ENCODE data around the gene TEX264. TPM values are rescaled to one million over a fixed set of nuclear protein-coding genes. Genes with fewer than 3 reads are reported as not detected.

The TEX264 gene
- total and polyA plus RNA-seq, 9 donors = 27.1 to 88.8 (median 40.2) TPM

- no peak overlapping the region for H3K27ac ChIP-seq
- TF ChIP-seq POLR2A (IDR thresholded peaks at IDR 0.05) (no peak), CTCF (IDR thresholded peaks at IDR 0.05) (no peak), EP300 (IDR thresholded peaks at IDR 0.05) (no peak)
- DNase-seq = no peak
- H3K4me3 ChIP-seq = no peak overlapping the region
- no peaks in the 10 kb centered on the region for H3K9me3 ChIP-seq
- intact Hi-C loops (cut with DNase I) = no loop called here
- H3K4me1 ChIP-seq (ENCODE audit: insufficient read depth) = no peaks in the 10 kb centered on the region
- H3K27me3 ChIP-seq = no peaks in the 10 kb centered on the region
- no peaks in the 10 kb centered on the region for H3K36me3 ChIP-seq
- 92 to 100% (median 100%) methylated on average over 2 of the region's 2 CpGs for WGBS, 3 donors
Observed at GRCh38 chr3:51702156-51702555, 31.1 kb downstream of the TEX264 start.

DNA sequence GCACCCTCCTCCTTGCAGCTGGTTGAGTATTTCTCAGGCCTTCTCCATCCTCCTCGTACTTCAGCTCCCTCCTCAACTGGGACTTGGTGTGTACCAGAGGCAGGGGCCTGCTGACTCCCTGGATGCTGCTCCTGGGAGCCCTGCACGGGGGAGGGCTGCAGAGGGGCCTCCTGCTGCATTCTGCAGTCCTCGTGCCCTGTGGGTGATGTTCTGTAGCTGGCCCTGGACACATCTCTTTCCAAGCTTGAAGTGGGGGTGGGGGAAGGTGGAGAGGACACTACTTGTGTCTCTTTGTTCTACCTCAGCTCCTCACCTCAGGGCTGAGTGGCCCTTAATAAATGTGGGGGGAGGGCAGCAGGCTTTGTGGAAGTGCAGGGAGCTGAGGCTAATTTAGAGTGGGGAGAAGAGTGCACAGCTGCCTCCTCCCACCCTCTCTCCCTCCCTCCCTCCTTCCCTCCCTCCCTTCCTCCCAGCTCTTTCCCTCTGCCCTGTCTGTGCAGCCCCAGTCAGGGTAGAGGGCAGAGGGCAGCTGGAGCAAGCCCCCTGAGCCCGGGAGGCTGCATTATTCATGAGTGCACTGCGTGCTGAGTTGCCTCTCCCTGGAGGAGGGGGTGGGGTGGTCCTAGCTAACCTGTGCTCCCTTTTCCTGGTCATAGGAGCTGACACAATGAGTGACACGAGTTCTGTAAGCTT is 32.2 kb downstream of the TEX264 start:
- Histone ChIP-seq H3K4me1 (ENCODE audit: insufficient read depth) (no peaks in the 10 kb centered on the region), H3K27me3 (no peaks in the 10 kb centered on the region), H3K36me3 (no peaks in the 10 kb centered on the region), H3K9me3 (no peaks in the 10 kb centered on the region), H3K27ac (no peak overlapping the region), H3K4me3 (no peak overlapping the region)
- WGBS, 3 donors = 43 to 45% (median 44%) methylated on average over 6 of the region's 6 CpGs
- TF ChIP-seq CTCF (IDR thresholded peaks at IDR 0.05) = no peak
- TF ChIP-seq EP300 (IDR thresholded peaks at IDR 0.05) = no peak
- TF ChIP-seq POLR2A (IDR thresholded peaks at IDR 0.05) = no peak
- intact Hi-C loops (cut with DNase I) = no loop called here
- DNase-seq = no peak

DNA sequence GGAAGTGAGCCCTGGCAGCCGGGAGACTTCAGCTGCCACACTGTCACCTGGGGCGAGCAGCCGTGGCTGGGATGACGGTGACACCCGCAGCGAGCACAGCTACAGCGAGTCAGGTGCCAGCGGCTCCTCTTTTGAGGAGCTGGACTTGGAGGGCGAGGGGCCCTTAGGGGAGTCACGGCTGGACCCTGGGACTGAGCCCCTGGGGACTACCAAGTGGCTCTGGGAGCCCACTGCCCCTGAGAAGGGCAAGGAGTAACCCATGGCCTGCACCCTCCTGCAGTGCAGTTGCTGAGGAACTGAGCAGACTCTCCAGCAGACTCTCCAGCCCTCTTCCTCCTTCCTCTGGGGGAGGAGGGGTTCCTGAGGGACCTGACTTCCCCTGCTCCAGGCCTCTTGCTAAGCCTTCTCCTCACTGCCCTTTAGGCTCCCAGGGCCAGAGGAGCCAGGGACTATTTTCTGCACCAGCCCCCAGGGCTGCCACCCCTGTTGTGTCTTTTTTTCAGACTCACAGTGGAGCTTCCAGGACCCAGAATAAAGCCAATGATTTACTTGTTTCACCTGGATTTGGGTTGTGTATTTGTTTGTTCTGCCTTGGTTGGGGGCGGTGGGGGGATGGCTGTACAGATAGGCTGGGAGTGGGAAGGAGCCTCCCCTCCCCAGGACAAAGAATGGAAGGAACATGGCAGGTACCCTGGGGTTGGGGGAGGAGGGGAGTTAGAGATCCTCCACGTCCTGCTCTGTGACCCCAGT is 32.9 kb downstream of the TEX264 start:
- Histone ChIP-seq H3K36me3 (no peaks in the 10 kb centered on the region), H3K27ac (no peak overlapping the region), H3K4me3 (no peak overlapping the region), H3K9me3 (no peaks in the 10 kb centered on the region), H3K27me3 (no peaks in the 10 kb centered on the region), H3K4me1 (ENCODE audit: insufficient read depth) (no peaks in the 10 kb centered on the region)
- TF ChIP-seq EP300 (IDR thresholded peaks at IDR 0.05) (no peak), CTCF (IDR thresholded peaks at IDR 0.05) (no peak), POLR2A (IDR thresholded peaks at IDR 0.05) (no peak)
- no peak for DNase-seq
- 70 to 72% (median 72%) methylated on average over 11 to 12 of the region's 12 CpGs for WGBS, 3 donors
- intact Hi-C loops (cut with DNase I) = no loop called here

DNA sequence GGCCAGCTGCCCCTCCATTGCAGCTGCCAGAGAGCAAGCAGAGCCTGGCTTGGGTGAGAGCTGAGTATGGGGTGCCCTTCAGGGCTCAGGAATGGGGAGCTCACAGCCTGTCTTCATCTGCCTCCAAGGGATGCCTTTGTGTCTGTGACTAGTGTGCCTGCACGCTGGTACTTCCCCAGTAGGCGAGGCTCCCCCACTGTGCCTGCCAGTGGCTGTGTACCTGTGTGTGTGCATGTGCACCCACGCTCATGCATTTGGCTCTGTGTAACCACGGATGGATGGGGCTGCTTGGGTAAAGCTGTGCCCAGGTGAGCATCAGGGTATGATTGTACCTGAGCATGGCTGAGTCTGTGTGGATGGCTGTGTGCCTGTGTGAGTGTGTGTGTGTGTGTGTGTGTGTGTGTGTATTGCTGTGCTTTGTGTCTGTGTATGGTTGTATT is 33.5 kb downstream of the TEX264 start:
- no peaks in the 10 kb centered on the region for H3K4me1 ChIP-seq (ENCODE audit: insufficient read depth)
- no peaks in the 10 kb centered on the region for H3K36me3 ChIP-seq
- intact Hi-C loops (cut with DNase I) = no loop called here
- no peak overlapping the region for H3K27ac ChIP-seq
- TF ChIP-seq EP300 (IDR thresholded peaks at IDR 0.05) = no peak
- TF ChIP-seq POLR2A (IDR thresholded peaks at IDR 0.05) = no peak
- no peak for TF ChIP-seq CTCF (IDR thresholded peaks at IDR 0.05)
- peak in 1 of 5 donors; percentile 7 for DNase-seq
- WGBS, 3 donors = 78 to 93% (median 79%) methylated on average over 4 of the region's 4 CpGs
- H3K27me3 ChIP-seq = no peaks in the 10 kb centered on the region
- H3K9me3 ChIP-seq = no peaks in the 10 kb centered on the region
- no peak overlapping the region for H3K4me3 ChIP-seq
